GM21447 (cell line): ENCODE results near the gene SPTBN1.
"Not testable (repeated sequence)": the region's sequence is repeated elsewhere in the genome, so short reads cannot be mapped to it uniquely, and the experiment has no call there.

Source experiments
- ATAC-seq: cut with Tn5 transposase; IDR thresholded peaks from one replicate; pipeline ENCODE4 v1.9.1; 2021; ENCODE audit not compliant: unreplicated experiment

Gene SPTBN1

DNA sequence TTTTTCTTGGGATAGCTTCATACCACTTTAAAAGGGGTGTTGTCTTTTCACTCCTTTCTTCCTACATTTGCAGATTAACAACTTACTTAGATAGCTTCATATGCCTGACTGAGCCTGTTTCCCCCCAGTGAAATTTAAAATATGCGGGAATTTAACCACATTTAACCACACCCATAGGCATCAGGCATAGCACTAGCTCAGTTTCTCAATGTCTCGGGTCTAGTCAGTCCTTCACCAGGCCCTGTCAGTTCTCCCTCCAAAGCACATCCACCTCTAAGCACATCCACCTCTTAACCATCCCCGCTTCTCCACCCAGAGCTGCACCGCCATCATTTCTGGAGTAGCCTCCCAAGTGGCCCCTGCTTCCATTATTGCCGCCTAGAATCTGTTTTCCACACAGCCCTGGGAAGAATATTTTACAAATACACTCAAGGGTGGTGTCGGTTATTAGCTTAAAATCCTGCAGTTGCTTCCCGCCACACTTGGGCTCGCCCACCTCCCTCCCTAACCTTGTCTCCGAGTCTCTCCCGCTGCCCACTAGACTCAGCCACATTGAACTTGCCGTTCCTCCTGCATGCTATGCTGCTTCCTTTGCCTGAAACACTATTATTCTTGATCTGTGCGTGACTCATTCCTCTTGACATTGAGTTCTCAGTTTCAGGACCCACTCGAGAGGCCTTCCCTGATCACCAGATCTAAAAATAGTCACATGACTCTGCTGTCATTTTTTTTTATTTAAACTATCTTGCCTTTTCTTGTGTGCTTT, 68.3 kb downstream of the SPTBN1 start:
- ATAC-seq, result peak; percentile 67

DNA sequence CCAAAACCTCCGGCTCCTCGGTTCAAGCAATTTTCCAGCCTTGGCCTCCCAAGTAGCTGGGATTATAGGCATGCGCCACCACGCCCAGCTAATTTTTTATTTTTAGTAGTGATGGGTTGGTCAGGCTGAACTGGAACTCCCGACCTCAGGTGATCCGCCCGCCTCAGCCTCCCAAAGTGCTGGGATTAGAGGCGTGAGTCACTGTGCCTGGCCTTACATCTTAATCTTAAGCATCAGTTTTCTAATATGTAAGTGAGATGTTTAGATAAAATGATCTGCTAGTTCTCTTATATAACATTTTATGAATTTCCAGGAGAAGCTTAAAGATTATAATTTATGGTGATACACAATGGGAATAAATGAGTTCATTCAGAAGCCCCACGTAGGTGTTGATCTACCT, 69.2 kb downstream of the SPTBN1 start:
- ATAC-seq, result no peak

DNA sequence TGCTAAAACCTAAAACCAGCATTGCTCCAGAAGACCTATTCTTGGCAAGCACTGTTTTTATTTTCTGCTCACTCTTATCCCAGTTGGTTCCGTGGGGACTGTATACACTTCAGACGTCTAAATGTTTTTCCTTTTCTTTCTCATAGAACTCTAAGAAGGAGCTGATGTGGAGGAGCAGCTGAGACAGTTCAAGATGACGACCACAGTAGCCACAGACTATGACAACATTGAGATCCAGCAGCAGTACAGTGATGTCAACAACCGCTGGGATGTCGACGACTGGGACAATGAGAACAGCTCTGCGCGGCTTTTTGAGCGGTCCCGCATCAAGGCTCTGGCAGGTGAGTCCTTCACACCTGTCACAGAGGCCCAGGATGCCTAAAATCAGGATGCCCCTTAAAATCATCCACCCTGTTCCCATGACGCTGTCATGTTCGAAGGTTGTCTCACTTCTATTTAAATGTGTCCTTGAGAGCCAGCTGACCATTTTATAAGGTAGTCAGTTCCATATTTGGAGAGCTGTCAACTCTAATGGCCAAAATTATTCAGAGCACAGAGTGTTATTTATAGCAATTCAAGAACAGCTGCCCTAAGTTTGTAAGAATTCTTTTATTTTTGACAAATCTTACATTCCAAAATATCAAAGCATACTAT, 70.2 kb downstream of the SPTBN1 start:
- no peak for ATAC-seq

DNA sequence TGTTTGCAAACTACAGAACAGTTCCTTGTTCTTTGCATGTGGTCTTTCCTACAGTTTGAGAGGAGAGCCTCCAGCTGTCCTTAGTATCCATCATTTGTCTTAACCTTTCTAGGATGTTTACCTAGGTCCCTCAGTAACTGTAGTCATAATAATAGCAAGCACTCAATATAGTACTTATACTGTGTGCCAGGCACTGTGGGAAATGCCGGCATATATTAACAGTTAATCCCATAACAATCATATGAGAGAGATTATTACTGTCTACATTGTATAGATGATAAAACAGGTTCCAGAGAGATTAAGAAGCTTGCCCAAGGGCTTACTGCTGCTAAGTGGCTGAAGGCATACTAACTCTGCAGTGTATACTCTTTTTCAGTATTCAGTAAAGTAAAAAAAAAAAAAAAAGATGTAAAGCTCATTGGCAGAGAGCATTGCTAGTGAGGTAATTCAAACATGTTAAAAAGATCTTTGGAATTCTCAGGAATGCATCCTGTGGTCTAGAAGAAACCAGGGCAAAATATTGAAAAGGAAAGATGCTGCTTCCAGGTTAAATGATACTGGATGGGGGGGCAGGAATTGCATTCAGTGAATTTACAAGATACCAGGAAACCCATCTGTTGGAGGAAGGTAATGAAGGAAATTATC, 72.3 kb downstream of the SPTBN1 start:
- no peak for ATAC-seq

DNA sequence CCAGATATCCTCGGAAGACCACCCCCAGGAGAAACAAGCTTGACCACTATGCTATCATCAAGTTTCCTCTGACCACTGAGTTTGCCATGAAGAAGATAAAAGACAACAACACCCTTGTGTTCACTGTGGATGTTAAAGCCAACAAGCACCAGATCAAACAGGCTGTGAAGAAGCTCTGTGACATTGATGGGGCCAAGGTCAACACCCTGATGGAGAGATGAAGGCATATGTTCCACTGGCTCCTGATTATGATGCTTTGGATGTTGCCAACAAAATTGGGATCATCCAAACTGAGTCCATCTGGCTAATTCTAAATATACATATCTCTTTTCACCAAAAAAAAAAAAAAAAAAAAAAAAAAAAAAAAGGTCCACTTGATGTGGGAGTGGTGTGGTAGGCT, 73.4 kb downstream of the SPTBN1 start:
- ATAC-seq, result not testable (repeated sequence)

DNA sequence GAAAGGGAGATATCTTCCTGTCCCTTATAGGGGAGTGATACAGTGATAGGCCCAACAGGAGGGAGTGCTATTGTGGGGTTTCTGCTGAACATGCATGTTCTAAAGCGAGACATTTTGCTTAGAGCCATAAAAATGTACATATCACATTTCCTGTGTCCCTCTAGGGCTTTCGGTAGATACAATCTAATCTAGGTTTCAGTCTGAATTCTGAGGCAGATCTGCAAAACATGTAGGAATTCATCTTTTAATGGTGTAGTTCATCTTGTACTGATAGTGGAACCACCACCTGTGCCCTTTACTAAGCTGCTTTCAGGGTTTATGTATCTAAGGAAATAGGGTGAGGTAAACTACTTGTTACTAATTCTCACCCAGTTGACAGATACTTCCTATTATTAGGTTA, 73.8 kb downstream of the SPTBN1 start:
- ATAC-seq, result peak; percentile 67

DNA sequence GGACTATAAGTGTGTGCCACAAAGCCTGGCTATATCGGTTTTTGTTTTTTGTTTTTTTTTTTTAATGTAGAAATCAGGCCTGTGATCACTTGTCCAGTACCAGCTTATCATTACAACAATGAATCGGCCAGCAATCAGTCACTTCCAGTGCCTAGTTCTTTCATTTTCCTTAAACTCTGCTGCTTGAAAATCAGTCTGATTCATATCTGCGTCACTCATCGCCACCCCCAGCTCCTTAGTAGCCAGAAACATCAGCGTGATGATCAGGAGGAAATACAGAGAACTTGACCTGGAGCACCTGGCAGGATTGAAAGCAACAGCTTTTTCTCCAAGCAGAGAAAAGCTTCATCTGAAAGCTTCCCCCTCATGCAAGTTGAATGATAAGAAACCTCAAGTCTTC, 75.4 kb downstream of the SPTBN1 start:
- no peak for ATAC-seq

DNA sequence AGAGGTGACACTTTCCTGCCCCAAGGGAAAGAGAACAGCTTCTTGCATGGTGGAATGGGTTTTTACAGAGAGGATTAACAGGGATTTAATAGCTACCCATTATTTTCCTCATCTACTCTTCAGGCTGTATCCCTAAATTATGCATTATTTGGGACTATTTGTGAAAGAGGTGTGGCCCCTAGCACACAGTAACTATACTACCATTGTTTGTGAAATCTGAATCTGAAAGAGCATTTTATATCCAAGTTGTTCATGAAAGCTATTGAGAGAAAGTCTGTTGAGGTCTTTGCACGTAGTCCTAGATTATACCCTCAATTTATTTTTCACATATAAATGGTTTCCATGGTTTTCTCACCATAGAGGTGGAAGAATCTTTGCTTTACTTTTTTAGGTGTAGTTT, 78.1 kb downstream of the SPTBN1 start:
- no peak for ATAC-seq

DNA sequence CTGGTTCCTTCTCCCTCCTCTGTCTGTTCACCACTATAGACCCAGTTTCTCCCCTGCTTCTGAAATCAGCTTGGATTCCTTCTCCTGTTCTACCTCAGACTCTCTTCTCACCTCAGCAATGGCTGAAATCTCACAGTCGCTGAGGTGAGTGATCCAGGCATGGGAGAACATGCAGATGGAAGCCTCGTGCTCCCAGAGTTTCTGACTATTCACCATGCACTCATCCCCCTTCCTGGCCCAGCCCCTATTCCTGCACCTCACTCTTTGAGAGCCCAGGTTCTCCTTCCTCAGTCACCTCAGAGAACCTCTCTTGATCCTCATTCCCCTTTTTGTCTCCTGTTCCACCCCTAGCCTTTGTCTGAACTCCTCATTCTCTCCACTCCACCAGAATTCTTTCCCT, 78.5 kb downstream of the SPTBN1 start:
- no peak for ATAC-seq

DNA sequence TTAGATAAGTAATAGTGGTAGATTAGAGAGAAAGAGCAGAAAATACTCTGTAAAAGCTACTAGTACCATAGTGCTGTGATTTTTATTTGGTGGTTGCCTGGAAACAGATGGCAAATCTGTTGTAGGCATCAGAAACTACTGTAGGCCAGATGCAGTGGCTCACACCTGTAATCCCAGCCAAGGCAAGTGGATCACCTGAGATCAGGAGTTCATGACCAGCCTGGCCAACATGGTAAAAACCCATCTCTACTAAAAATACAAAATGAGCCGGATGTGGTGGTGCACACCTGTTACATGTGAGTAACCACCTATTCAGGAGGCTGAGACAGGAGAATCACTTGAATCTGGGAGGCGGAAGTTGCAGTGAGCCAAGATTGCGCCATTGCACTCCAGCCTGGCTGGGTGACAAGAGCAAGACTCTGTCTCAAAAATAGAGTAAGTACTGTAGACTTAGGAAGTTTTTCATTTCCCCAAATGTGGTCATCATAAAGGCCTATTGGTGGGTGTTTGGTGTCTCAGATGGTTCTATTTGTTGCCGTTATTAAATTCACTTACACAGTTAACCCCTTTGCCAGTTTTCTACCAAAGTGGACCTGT, 79.6 kb downstream of the SPTBN1 start:
- no peak for ATAC-seq

DNA sequence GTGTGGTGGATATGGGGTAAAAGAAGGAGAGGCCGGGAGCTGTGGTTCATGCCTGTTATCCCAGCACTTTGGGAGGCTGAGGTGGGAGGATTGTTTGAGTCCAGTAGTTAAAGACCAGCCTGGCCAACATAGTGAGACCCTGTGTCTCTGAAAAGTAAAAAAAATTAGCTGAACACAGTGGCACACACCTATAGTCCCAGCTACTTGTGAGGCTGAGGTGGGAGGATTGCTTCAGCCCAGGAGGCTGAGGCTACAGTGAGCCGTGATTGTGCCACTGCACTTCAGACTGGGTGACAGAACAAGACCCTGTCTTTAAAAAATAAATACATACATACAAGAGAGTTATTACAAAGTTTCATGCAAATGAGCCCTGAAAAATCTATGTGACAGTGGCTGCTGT, 80.6 kb downstream of the SPTBN1 start:
- no peak for ATAC-seq

DNA sequence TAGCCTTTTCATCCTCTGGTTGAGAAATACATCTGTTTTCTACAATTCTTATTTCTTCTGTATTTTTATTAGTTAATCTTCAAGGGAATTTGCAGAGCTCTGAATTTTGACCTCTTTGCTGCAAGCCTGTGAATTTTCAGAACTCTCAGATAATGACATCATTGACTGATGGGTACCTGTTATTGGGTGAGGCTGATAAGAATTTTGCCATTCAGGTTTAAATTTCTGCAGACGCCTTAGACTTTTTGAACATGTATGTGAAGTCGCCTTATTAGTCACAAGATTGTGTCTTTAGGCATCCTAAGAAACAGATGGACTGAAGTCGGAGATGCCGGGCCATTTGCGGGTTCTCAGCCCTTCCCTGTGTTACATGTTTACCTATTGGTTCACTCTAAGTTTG, 82.4 kb downstream of the SPTBN1 start:
- no peak for ATAC-seq

DNA sequence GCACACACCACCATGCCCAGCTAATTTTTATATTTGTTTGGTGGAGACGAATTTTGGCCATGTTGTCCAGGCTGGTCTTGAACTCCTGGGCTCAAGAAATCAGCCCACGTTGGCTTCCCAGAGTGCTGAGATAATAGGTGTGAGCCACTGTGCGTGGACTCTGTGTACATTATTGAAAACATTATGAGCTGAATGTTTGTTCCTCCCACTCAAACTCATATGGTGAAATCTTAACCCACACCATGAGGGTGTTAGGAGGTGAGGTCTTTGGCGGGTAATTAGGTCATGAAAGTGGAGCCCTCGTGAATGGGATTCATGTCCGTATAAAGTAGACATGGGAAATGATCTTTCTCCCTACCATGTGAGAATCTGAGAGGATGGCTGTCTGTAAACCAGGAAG, 83.6 kb downstream of the SPTBN1 start:
- ATAC-seq, result no peak

DNA sequence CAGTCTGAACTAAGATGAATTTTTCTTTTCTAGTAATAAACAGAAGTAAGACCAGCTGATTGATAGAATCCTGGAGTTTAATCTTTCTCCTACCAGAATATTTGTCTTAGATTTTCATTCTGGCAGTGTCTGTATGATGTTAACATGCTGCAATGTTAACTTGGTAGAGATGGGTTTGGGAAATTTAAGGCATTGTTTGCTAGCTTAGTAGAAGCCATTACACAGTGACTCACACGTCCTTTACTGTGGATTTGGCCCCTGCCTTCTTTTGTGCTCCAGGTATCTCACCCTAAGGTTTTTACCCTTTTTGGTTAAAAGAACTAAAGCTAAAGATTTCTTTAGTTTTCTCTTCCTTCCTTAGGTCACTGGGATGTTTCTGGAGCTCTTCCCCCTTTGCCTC, 84.1 kb downstream of the SPTBN1 start:
- no peak for ATAC-seq

DNA sequence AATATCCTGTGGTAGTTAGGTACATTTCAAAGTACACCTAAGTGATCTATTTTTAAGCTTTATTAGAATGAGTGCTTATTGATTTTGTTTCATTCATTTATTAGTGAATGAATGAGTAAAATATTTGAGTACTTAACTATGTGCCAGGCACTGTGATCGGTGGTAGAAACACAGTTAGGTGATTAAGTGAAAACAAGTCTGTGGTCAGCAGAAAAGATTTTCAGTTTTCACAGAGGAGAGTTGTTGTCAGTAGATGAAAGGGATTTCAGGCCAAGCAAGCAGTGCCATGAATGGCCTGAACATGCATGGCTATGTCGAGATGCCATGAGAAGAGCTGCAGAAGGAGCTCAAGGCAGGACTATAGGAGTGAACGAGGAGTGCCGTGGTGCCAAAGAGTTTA, 85.9 kb downstream of the SPTBN1 start:
- ATAC-seq, result no peak

DNA sequence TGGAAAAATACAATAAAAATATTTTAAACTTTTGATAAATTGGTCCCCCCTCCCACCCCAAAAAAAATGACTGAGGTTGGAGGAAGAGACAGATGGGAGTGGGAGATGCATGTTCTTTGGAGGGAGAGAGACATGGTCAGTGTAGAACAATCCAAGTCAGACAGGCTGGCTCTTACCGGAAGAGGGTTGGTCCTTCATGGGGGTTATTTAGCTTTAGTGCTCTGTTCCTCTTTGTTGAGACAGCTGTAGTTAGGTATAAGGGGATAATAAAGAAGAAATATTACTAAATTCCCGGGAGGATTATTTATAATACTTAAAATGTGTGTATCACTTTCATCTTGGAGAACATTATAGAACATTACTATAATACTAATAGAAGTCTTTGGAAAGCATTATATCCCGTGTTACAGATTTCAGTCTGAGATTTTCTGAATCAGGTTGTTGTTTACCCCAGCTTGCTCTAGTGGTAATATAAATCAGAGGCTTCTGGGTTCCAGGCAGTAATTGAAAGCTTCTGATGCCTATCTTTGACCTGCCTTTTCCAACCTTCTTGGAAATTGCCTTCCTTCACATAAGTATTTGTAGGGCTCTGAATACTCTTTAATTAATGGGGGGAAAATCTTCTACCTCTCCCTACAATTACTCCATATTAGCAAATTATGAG, 87.7 kb downstream of the SPTBN1 start:
- no peak for ATAC-seq

DNA sequence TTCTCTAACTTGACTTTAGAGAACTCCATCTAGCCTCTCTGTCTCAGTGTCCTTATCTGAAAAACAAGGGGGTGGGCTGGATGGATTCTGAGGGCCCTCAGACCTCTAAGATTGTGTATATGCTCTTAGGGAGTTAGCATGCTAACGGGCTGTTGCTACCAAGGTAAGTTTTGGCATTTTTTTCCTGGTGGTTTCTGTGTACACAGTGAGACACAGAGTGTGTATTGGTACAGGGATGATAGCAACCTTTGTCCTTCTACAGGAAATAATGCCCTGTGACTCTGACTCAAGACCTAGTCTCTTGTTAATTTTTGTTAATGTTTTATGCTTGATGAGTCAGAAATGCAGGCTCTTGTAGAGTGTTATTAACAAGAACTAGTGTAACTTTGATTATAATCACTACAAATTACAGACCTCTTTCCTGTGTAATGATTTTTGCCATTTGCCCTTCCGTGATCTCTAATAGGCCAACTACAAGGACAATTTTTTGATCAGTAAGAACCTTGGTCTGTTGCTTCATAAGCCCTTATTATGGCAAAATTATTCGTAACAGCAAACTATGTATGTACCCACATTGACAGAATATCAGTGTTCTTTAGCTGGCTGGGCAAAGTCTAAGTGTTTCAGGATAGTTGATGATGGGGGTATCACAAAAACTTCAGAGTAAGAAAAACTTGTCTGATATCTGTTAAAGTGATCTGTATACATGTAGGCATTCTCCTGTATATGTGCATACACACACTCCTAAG, 89.7 kb downstream of the SPTBN1 start:
- ATAC-seq, result peak; percentile 68

DNA sequence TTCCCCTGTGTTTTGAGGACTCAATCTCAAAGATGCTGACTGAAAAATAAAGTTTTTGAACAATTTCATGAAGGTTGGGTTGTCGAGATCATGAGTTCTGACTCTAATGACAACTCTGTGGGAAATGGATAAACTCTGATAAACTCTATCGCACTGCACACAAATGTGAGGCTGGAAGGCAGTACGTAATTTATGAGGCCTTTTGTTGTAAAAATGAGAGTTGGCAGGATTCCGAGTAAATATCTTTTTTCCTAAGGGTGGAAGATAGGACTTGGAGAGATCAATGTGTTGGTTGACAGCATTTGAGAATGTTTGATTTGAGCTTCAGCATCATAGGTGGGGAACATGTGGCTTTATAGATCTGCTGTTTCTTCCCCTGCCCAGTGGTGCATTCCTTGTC, 90.4 kb downstream of the SPTBN1 start:
- ATAC-seq, result no peak

DNA sequence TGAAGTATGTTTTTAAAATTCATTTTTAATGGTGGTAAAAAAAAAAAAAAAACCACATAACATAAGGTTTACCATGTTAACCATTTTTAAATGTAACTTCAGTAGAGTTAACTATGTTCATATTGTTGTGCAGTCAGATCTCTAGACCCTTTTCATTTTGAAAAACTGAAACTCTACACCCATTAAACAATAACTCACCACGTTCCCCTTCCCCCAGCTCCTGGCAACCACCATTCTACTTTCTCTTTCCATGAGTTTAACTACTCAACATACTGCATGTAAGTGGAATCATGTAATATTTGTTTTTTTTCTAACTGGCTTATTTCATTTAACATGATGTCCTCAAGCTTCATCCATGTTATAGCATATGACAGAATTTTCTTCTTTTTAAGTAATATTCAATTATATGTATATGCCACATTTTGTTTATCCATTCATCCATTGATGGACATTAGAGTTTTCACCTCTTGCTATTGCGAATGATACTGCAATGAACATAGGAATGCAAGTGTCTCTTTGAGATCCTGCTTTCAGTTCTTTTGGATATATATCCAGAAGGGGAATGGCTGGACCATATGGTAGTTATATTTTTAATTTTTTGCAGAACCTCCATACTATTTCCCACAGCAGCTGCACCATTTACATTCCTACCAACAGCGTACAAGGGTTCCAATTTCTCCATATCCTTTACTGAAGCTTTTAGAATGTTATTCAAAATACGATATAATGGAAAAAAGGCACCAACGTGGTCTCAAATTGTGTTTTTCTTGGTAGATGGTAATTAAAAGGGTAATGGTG, 91.0 kb downstream of the SPTBN1 start:
- ATAC-seq, result peak; percentile 57

DNA sequence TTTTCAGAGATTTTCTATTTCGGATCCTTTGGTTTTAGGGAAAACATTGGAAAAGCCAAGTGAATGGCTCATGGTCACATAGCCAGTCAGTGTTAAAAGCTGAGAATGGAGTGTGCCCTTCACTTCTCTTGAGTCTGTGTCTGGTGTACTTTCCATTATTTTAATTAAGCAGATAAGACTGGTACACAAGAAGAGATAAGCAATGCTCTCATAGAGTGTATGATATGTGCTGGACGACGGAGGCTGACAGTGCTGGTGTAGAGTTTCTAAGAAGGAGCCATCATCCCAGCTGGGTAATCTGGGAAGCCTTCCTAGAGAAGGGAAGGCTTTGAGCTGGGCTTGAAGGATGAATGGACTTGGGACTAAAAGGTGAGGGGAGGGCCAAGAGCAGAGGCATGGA, 93.3 kb downstream of the SPTBN1 start:
- no peak for ATAC-seq
